ENCODE data around the gene LMNTD1. TPM values are rescaled to one million over a fixed set of nuclear protein-coding genes. Genes with fewer than 3 reads are reported as not detected.
"Not testable (repeated sequence)": the region's sequence is repeated elsewhere in the genome, so short reads cannot be mapped to it uniquely, and the experiment has no call there.

The LMNTD1 gene
- total RNA-seq, 1 experiment from 2014 or later: not detected

DNA sequence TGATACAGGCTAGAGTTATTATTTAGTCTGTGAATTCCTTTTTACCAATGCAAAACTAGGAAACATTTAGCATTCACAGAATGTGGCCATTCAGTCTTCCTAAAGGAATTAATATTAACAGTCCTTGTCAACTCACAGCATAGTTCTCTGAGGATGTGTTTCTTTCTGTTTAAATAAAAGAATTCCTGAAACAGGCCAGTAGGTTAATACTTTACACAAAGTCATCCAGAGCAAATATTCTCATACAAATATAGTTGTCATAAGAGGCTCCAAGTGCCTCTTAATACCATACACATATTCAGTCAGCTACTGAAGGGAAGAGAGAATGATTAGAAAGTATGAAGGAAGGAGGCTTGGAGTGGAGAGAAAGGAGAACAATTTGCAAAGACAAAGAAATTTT, 120.1 kb downstream of the LMNTD1 start:
- DNase-seq (ENCODE audit: low spot score): no peak

DNA sequence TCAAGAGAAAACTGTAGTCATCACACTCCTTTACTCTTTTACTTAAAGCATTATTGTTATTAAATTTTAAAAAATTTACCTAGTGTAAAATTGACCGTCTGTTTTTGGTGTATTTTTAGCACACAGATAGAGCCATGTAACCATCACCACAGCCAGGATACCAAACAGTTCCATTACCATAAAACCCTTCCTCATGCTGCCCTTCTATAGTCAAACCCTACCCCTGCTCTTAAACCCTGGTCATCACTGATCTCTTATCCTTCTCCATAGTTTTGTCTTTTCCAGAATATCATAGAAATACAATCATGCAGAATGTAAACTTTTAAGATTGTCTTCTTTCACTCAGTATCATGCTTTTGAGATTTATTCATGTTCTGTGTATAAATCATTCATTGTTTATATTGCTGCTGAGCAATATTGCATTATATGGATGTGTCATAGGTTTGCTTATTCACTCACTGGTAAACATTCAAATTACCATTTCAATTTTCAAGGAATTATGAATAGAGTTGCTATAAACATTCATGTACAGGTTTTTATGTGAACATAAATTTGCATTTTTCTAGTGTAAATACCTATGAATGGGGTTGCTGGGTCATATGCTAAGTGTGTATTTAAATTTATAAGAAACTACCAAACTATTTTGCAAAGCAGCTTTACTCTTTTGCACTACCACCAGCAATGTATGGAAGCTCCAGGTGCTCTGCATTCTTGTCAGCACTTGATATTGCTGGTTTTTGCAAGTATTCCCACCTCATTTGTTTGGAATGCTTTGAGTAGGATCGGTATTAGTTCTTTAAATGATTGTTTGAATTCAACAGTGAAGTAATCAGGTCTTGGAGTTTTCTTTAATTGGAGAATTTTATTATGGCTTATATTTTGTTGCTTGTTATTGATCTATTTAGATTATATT, 125.5 kb downstream of the LMNTD1 start:
- no peak for DNase-seq (ENCODE audit: low spot score)

GRCh38 chr12:25426821-25427220, 126.3 kb downstream of the LMNTD1 start:
- DNase-seq (ENCODE audit: low spot score): not testable (repeated sequence)
